K562 (cell line): ENCODE data around the gene PALS1. TPM values are rescaled to one million over a fixed set of nuclear protein-coding genes. Genes with fewer than 3 reads are reported as not detected.

Source experiments
- ATAC-seq: fragments of 200-7000 bp; cut with Tn5 transposase; 3 replicates; pipeline ENCODE4 v1.9.1; 2020; ENCODE audit warnings: moderate library complexity
- BruUV-seq: library from RNA; stranded (reverse); fragments of 400-500 nt; replicated peaks from 2 replicates; lab custom pipeline; 2021; lab: Mats Ljungman, UMichigan
- CTCF ChIA-PET: fragments of 300-600 bp; formaldehyde crosslinking; extraction: SDS; loops from one replicate; lab custom pipeline; 2021; ENCODE audit warnings: low intra/inter-chr PET ratio; lab: Yijun Ruan, JAX
- POLR2A ChIA-PET: fragments of 300-600, 350-650 bp; sonication (Branson Sonifier 250); formaldehyde crosslinking; extraction: SDS; loops from one replicate; lab custom pipeline; 2021; ENCODE audit warnings: antibody characterized with exemption, inconsistent platforms; lab: Yijun Ruan, JAX
- DNase-seq, 4 experiments: peaks; one replicate each; pipeline versions ENCODE4 v3.0.0 to v3.0.0-alpha.2; 2011 to 2018; ENCODE audit warnings: low spot score in 3 of 4, mixed read lengths in 3 of 4; ENCODE audit errors: extremely low read depth in 1 of 4
- FAIRE-seq: peaks from 2 replicates; lab custom pipeline; 2011; peaks lifted over from hg19 to GRCh38; lab: Jason Lieb, UNC
- H2AFZ ChIP-seq: 2 replicates; pipeline ENCODE4 v1.6.0; 2011; ENCODE audit warnings: low read depth, low read length, control low read depth, inconsistent platforms
- H3K27ac ChIP-seq: fragments of 200-600 bp; 3 replicates; pipeline ENCODE4 v1.8.0; 2011; ENCODE audit warnings: low read depth, mild to moderate bottlenecking, control low read depth, inconsistent platforms, low read length, moderate library complexity, mixed read lengths; ENCODE audit errors: extremely low read depth
- H3K27me3 ChIP-seq, 2 experiments: fragments of 300-600 bp in 1 of 2; 2 replicates in 1 of 2; 3 replicates in 1 of 2; pipeline versions ENCODE4 v1.6.0 to v1.8.0; 2011; ENCODE audit warnings: inconsistent platforms in 2 of 2, low read length in 2 of 2, mild to moderate bottlenecking in 1 of 2, mixed read lengths in 1 of 2, moderate library complexity in 1 of 2; ENCODE audit not compliant: control insufficient read depth in 2 of 2, insufficient read depth in 2 of 2
- H3K36me3 ChIP-seq: fragments of 300-600 bp; 3 replicates; pipeline ENCODE4 v1.8.0; 2011; ENCODE audit warnings: mild to moderate bottlenecking, low read length, inconsistent platforms; ENCODE audit not compliant: control insufficient read depth, insufficient read depth
- H3K4me1 ChIP-seq, 2 experiments: fragments of 200-600 bp in 1 of 2; replicated peaks in 1 of 2; 2 replicates in 1 of 2; 3 replicates in 1 of 2; pipeline versions ENCODE4 v1.5.1 to v1.8.0; 2011; ENCODE audit warnings: inconsistent platforms in 2 of 2, low read length in 2 of 2, mild to moderate bottlenecking in 1 of 2, mixed read lengths in 1 of 2, moderate library complexity in 1 of 2; ENCODE audit not compliant: control insufficient read depth in 2 of 2, insufficient read depth in 2 of 2
- H3K4me2 ChIP-seq: 2 replicates; pipeline ENCODE4 v1.6.1; 2011; ENCODE audit warnings: low read length, control low read depth, inconsistent platforms, mixed read lengths; ENCODE audit not compliant: insufficient read depth
- H3K4me3 ChIP-seq: fragments of 200-600 bp; sonication (generic), shearing (Covaris generic); 2 replicates; pipeline ENCODE4 v1.5.1; 2016; ENCODE audit warnings: control low read depth, inconsistent platforms
- H3K79me2 ChIP-seq: fragments of 200-600 bp; 3 replicates; pipeline ENCODE4 v1.8.0; 2011; ENCODE audit warnings: low read length, inconsistent platforms; ENCODE audit not compliant: control insufficient read depth, insufficient read depth
- H3K9ac ChIP-seq, 2 experiments: 2 replicates each; pipeline versions ENCODE4 v1.6.0 to v1.6.1; 2011; ENCODE audit warnings: low read depth in 2 of 2, low read length in 2 of 2, control low read depth in 1 of 2, inconsistent platforms in 1 of 2, mild to moderate bottlenecking in 1 of 2, mixed read lengths in 1 of 2; ENCODE audit not compliant: insufficient read depth in 1 of 2
- H3K9me1 ChIP-seq: one replicate; pipeline ENCODE4 v1.6.0; 2011; ENCODE audit warnings: inconsistent platforms, mild to moderate bottlenecking, low read length, moderate library complexity; ENCODE audit not compliant: control insufficient read depth, insufficient read depth
- H3K9me3 ChIP-seq: replicated peaks from 2 replicates; pipeline ENCODE4 v1.5.1; 2011; ENCODE audit warnings: low read depth, low read length, inconsistent platforms; ENCODE audit not compliant: control insufficient read depth, insufficient read depth
- H4K20me1 ChIP-seq: replicated peaks from 2 replicates; pipeline ENCODE4 v1.6.1; 2011; ENCODE audit warnings: low read length, inconsistent platforms, mixed read lengths; ENCODE audit not compliant: control insufficient read depth, insufficient read depth
- DIDO1 ChIP-seq: fragments of 450-650 bp; IDR thresholded peaks from 2 replicates; pipeline ENCODE4 v1.6.1; 2016; ENCODE audit warnings: low read depth, missing biosample characterization, missing genetic modification characterization
- FOXK1 ChIP-seq: sonication (generic); formaldehyde crosslinking; IDR thresholded peaks from 2 replicates; pipeline ENCODE4 v1.8.0; 2022; ENCODE audit warnings: missing genetic modification reagents, mild to moderate bottlenecking, borderline replicate concordance
- POLR2AphosphoS5 ChIP-seq: IDR thresholded peaks from 2 replicates; pipeline ENCODE4 v1.6.1; 2011; ENCODE audit warnings: mild to moderate bottlenecking, low read depth, low read length, moderate library complexity; ENCODE audit not compliant: control insufficient read depth, insufficient read depth
- WHSC1 ChIP-seq: IDR thresholded peaks from one replicate; pipeline ENCODE4 v1.6.1; 2012; ENCODE audit warnings: low read length, control low read depth, inconsistent platforms
- ZNF444 ChIP-seq: fragments of 250-450 bp; sonication (Bioruptor Pico); IDR thresholded peaks from 2 replicates; pipeline ENCODE4 v1.4.0; 2020; ENCODE audit warnings: mild to moderate bottlenecking, moderate library complexity
- WGBS: fragments of 100-300 bp; shearing (Covaris generic); methylation state at CpG from one replicate; pipeline ENCODE4 v1.1.6; 2016; ENCODE audit warnings: low coverage, mixed read lengths; ENCODE audit not compliant: insufficient coverage; ENCODE audit errors: missing lambda C conversion rate; 5-methylcytosine and 5-hydroxymethylcytosine counted together
- in situ Hi-C: fragments of 300-500 bp; cut with MboI; formaldehyde crosslinking; loops from 4 replicates; pipeline ENCODE4 v1.15.0; 2018; ENCODE audit warnings: inconsistent platforms, mixed read lengths
- intact Hi-C: fragments of 100-400 bp; cut with micrococcal nuclease; formaldehyde crosslinking; loops from 2 replicates; pipeline ENCODE4 v1.14.2; 2022
- polyA plus RNA-seq, 8 experiments: library from polyadenylated mRNA; depleted of rRNA in 4 of 8; stranded (reverse) in 5 of 8; unstranded in 3 of 8; fragments of >200 nt; fragmentation: Nextera tagmentation in 2 of 8; fragmentation: Illumina TruSeq in 1 of 8; extraction: Ambion mirVana in 2 of 8; extraction: Trizol in 1 of 8; gene quantifications; 2 replicates each; pipeline versions ENCODE4 v1.2.1 to v1.2.3, GENCODE V29; 2011 to 2014; ENCODE audit warnings: inconsistent platforms in 1 of 8, missing spikeins in 1 of 8
- total RNA-seq, 7 experiments: library from RNA; depleted of rRNA in 6 of 7; stranded (reverse); fragments of >200 nt in 6 of 7; fragmentation: Illumina TruSeq in 2 of 7; extraction: Trizol in 2 of 7; gene quantifications; 2 replicates each; pipeline versions ENCODE4 v1.2.1 to v1.2.3, GENCODE V29; 2011 to 2021; ENCODE audit warnings: low replicate concordance in 1 of 7
- TF ChIP-seq, protein P1 (sequence below): conservative IDR thresholded peaks from 2 replicates; pipeline ENCODE4 v1.6.1; 2011; ENCODE audit warnings: low read depth, mild to moderate bottlenecking, low read length; ENCODE audit not compliant: control insufficient read depth

Gene PALS1
- total and polyA plus RNA-seq, 9 of the 15 experiments (the other 6 are each of a cell fraction or from before 2014, with no cell fraction given), result 4.1 to 9.9 (median 7.2) TPM

DNA sequence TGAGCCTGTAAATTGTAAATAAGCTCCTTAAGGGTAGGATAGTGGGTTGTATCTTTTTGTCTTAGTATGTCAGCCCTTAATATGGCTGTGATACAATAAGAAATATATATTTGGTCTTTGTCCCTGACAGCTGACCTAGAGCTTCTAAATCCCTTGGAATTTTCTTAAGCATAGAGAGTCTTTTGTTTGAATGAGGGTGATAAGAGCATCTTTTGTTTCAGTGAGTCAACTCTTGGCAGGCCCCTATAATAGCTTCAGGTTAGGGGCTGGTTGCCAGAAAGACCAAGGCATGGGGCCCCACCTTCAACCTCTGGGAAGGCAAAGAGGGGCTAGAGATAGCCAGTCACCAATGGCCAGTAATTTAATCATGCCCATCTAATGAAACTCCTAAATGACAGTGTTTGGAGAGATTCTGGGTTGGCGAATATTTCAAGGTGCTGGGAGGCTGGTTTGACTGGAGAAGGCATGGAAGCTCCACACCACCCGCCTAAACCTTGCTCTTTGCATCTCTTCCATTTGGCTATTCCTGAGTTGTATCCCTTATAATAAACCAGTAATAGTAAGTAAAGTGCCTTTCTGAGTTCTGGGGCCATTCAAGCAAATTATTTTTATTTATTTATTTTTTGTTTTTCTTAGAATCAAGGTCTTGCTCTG, 10.5 kb downstream of the PALS1 start:
- Histone ChIP-seq H4K20me1 (no peaks in the 10 kb centered on the region), H3K9me3 (no peaks in the 10 kb centered on the region), H3K36me3 (no peaks in the 10 kb centered on the region), H2AFZ (no peak overlapping the region), H3K79me2 (peaks cover 20% of the 10 kb centered on the region; the same call in 2 of the 3 replicates), H3K9ac (no peak overlapping the region), H3K4me1 (no peaks in the 10 kb centered on the region; a peak in 1 of 5 replicates), H3K4me3 (no peak overlapping the region), H3K9me1 (no peaks in the 10 kb centered on the region), H3K27ac (no peak overlapping the region), H3K4me2 (no peak overlapping the region), H3K27me3 (no peaks in the 10 kb centered on the region)
- no TSS peak for BruUV-seq
- 82% methylated on average over 2 of the region's 2 CpGs for WGBS
- POLR2A ChIA-PET, result interaction anchor here (0.7 to 2.6 kb wide), 6 partner anchors 10 to 194 kb away, joined by 3 to 11 read pairs (median 4); partner anchors contain the start of gene PALS1
- CTCF ChIA-PET, result no interaction called here
- intact Hi-C loops (no loop called here), in situ Hi-C loops (no loop called here)
- TF ChIP-seq POLR2AphosphoS5, result no peak
- TF ChIP-seq, protein P1, sequence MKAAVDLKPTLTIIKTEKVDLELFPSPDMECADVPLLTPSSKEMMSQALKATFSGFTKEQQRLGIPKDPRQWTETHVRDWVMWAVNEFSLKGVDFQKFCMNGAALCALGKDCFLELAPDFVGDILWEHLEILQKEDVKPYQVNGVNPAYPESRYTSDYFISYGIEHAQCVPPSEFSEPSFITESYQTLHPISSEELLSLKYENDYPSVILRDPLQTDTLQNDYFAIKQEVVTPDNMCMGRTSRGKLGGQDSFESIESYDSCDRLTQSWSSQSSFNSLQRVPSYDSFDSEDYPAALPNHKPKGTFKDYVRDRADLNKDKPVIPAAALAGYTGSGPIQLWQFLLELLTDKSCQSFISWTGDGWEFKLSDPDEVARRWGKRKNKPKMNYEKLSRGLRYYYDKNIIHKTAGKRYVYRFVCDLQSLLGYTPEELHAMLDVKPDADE, result no peak
- TF ChIP-seq ZNF444 (CRISPR knock-in tag), result no peak
- no peak for TF ChIP-seq WHSC1
- no peak for TF ChIP-seq DIDO1
- TF ChIP-seq FOXK1 (CRISPR knock-in tag), result no peak
- DNase-seq (no peak), ATAC-seq (no peak), FAIRE-seq (no peak)
